ENCODE results near the gene HIGD1B. TPM values are rescaled to one million over a fixed set of nuclear protein-coding genes. Genes with fewer than 3 reads are reported as not detected.
"Not testable (repeated sequence)": the region's sequence is repeated elsewhere in the genome, so short reads cannot be mapped to it uniquely, and the experiment has no call there.

HIGD1B gene
- total and polyA plus RNA-seq, 2 donors (not counting 3 experiments of a cell fraction or from before 2014, with no cell fraction given): not detected

GRCh38 chr17:44812263-44812662 lies 35.4 kb upstream of the HIGD1B start:
- Histone ChIP-seq H3K27ac (ENCODE audit: insufficient read depth, low read depth, low read length) (no peak overlapping the region), H3K4me1 (ENCODE audit: control insufficient read depth, extremely low read depth, insufficient read depth, low read length) (no peaks in the 10 kb centered on the region)

GRCh38 chr17:44818508-44818907 lies 29.2 kb upstream of the HIGD1B start:
- POLR2A ChIA-PET; FAIRE-seq; H3K9ac ChIP-seq (replicated peaks; ENCODE audit: extremely low read depth, insufficient read depth, low read length); H3K36me3 ChIP-seq (ENCODE audit: control insufficient read depth in 2 of 2, extremely low read depth in 1 of 2, insufficient read depth in 2 of 2, low read length in 2 of 2); H3K27me3 ChIP-seq (ENCODE audit: control insufficient read depth in 2 of 2, insufficient read depth in 2 of 2, low read length in 2 of 2); dilution Hi-C loops (cut with MboI; ENCODE audit: extremely low pct_ligation_motif_present, low sequenced_read_pairs); H3K9me1 ChIP-seq (replicated peaks; ENCODE audit: control insufficient read depth, extremely low read depth, insufficient read depth, low read length); H3K27ac ChIP-seq (ENCODE audit: insufficient read depth, low read depth, low read length); H3K4me2 ChIP-seq (ENCODE audit: insufficient read depth, low read length); H3K9me3 ChIP-seq (replicated peaks; ENCODE audit: control insufficient read depth, insufficient read depth, low read length); H3K4me3 ChIP-seq (replicated peaks in 1 of 3; ENCODE audit: insufficient read depth in 1 of 3, low read depth in 1 of 3, low read length in 3 of 3); H4K20me1 ChIP-seq (replicated peaks; ENCODE audit: control insufficient read depth, extremely low read depth, insufficient read depth, low read length); BruUV-seq (replicated peaks); intact Hi-C loops (cut with micrococcal nuclease); H2AFZ ChIP-seq (ENCODE audit: low read depth, low read length); DNase-seq (ENCODE audit: low read depth, low spot score): not testable (repeated sequence)
- CTCF ChIA-PET: interaction anchor here (1.1 kb wide), 1 partner anchor 39 kb away, joined by 5 read pairs; no protein-coding TSS in a partner anchor
- Histone ChIP-seq H3K79me2 (ENCODE audit: control insufficient read depth, insufficient read depth, low read length) (peaks cover 56% of the 10 kb centered on the region), H3K4me1 (ENCODE audit: control insufficient read depth, extremely low read depth, insufficient read depth, low read length) (peaks cover 17% of the 10 kb centered on the region)

More at GRCh38 chr17:44812263-44812662, 35.4 kb upstream of the HIGD1B start:
- intact Hi-C loops (cut with micrococcal nuclease) (no loop called here), dilution Hi-C loops (cut with MboI; ENCODE audit: extremely low pct_ligation_motif_present, low sequenced_read_pairs) (no loop called here)
- Histone ChIP-seq H3K4me3 (replicated peaks in 1 of 3; ENCODE audit: insufficient read depth in 1 of 3, low read depth in 1 of 3, low read length in 3 of 3) (no peak overlapping the region), H3K9me3 (replicated peaks; ENCODE audit: control insufficient read depth, insufficient read depth, low read length) (no peaks in the 10 kb centered on the region), H3K79me2 (ENCODE audit: control insufficient read depth, insufficient read depth, low read length) (peaks cover 38% of the 10 kb centered on the region), H4K20me1 (replicated peaks; ENCODE audit: control insufficient read depth, extremely low read depth, insufficient read depth, low read length) (no peaks in the 10 kb centered on the region), H3K36me3 (ENCODE audit: control insufficient read depth in 2 of 2, extremely low read depth in 1 of 2, insufficient read depth in 2 of 2, low read length in 2 of 2) (no peaks in the 10 kb centered on the region), H3K9me1 (replicated peaks; ENCODE audit: control insufficient read depth, extremely low read depth, insufficient read depth, low read length) (no peaks in the 10 kb centered on the region), H3K27me3 (ENCODE audit: control insufficient read depth in 2 of 2, insufficient read depth in 2 of 2, low read length in 2 of 2) (no peaks in the 10 kb centered on the region), H2AFZ (ENCODE audit: low read depth, low read length) (no peak overlapping the region), H3K4me2 (ENCODE audit: insufficient read depth, low read length) (no peak overlapping the region), H3K9ac (replicated peaks; ENCODE audit: extremely low read depth, insufficient read depth, low read length) (no peak overlapping the region)
- TF ChIP-seq MAX (IDR thresholded peaks at IDR 0.05; ENCODE audit: insufficient read depth, insufficient read length): no peak
- TF ChIP-seq EZH2 (IDR thresholded peaks at IDR 0.05; ENCODE audit: borderline replicate concordance, low read depth, low read length, severe bottlenecking): no peak
- no peak for TF ChIP-seq JUN (IDR thresholded peaks at IDR 0.05; ENCODE audit: borderline replicate concordance, insufficient read depth, insufficient read length, low read depth)
- no peak for TF ChIP-seq POLR2AphosphoS5 (IDR thresholded peaks at IDR 0.05; ENCODE audit: insufficient read depth, low read depth, low read length)
- no peak for TF ChIP-seq POLR2A (IDR thresholded peaks at IDR 0.05; ENCODE audit: low read depth, low read length)
- no peak for TF ChIP-seq MYC (IDR thresholded peaks at IDR 0.05; ENCODE audit: low read depth, low read length)
- TF ChIP-seq FOS (IDR thresholded peaks at IDR 0.05; ENCODE audit: borderline replicate concordance, insufficient read depth, low read length): no peak
- no peak for TF ChIP-seq CTCF (IDR thresholded peaks at IDR 0.05; ENCODE audit: extremely low read depth in 1 of 2, insufficient read depth in 1 of 2, low read depth in 1 of 2, low read length in 2 of 2)
- TF ChIP-seq GATA2 (IDR thresholded peaks at IDR 0.05; ENCODE audit: insufficient read depth, insufficient read length, low read depth, low read length): no peak
- no peak for DNase-seq (ENCODE audit: low read depth, low spot score)
- no peak for FAIRE-seq
- no TSS peak for BruUV-seq (replicated peaks)
- ChIA-PET CTCF (interaction anchor here (1.0 to 1.5 kb wide), 2 partner anchors 9 to 34 kb away, joined by 3 to 4 read pairs; no protein-coding TSS in a partner anchor), POLR2A (no interaction called here)
